GM12878 (cell line): Measurements from ENCODE around the gene OR6C65. TPM values are rescaled to one million over a fixed set of nuclear protein-coding genes. Genes with fewer than 3 reads are reported as not detected.

Source experiments
- ATAC-seq: fragments of 200-7000 bp; cut with Tn5 transposase; 3 replicates; pipeline ENCODE4 v1.9.1; 2020; ENCODE audit warnings: mild to moderate bottlenecking, moderate library complexity
- BruUV-seq: library from RNA; stranded (reverse); fragments of 400-500 nt; replicated peaks from 2 replicates; lab custom pipeline; 2021; lab: Mats Ljungman, UMichigan
- CTCF ChIA-PET: fragments of 300-600 bp; sonication (Branson Sonifier 250); formaldehyde crosslinking; extraction: SDS; loops from one replicate; lab custom pipeline; 2021; ENCODE audit warnings: inconsistent platforms; lab: Yijun Ruan, JAX
- POLR2A ChIA-PET: fragments of 350-600 bp; formaldehyde crosslinking; extraction: SDS; loops from one replicate; lab custom pipeline; 2021; ENCODE audit warnings: inconsistent platforms; lab: Charles Lee
- RAD21 ChIA-PET: fragments of 300-600 bp; sonication (Branson Sonifier 250); formaldehyde crosslinking; loops from one replicate; lab custom pipeline; 2023; ENCODE audit warnings: antibody characterized with exemption; ENCODE audit not compliant: unreplicated experiment; lab: Charles Lee
- SMC1A ChIA-PET: fragments of 300-600 bp; sonication (Branson Sonifier 250); formaldehyde crosslinking; loops from one replicate; lab custom pipeline; 2023; ENCODE audit not compliant: unreplicated experiment, uncharacterized antibody; lab: Charles Lee
- DNase-seq: peaks from one replicate; pipeline ENCODE4 v3.0.0-alpha.2; 2011; ENCODE audit warnings: low read depth, low spot score
- FAIRE-seq: peaks from 3 replicates; lab custom pipeline; 2011; peaks lifted over from hg19 to GRCh38; lab: Jason Lieb, UNC
- H2AFZ ChIP-seq: 2 replicates; pipeline ENCODE4 v1.6.0; 2011; ENCODE audit warnings: low read depth, low read length, control low read depth; ENCODE audit not compliant: control insufficient read depth
- H3K27ac ChIP-seq: 2 replicates; pipeline ENCODE4 v1.5.1; 2011; ENCODE audit warnings: control low read depth; ENCODE audit not compliant: control insufficient read depth, insufficient read depth
- H3K27me3 ChIP-seq, 2 experiments: replicated peaks in 1 of 2; 2 replicates each; pipeline versions ENCODE4 v1.6.0 to v1.6.1; 2011; ENCODE audit warnings: low read length in 1 of 2; ENCODE audit not compliant: control insufficient read depth in 2 of 2, insufficient read depth in 2 of 2
- H3K36me3 ChIP-seq, 2 experiments: 2 replicates each; pipeline ENCODE4 v1.5.1; 2011; ENCODE audit warnings: low read length in 1 of 2; ENCODE audit not compliant: control insufficient read depth in 2 of 2, insufficient read depth in 2 of 2
- H3K4me1 ChIP-seq: 2 replicates; pipeline ENCODE4 v1.6.1; 2011; ENCODE audit warnings: mild to moderate bottlenecking, low read length, moderate library complexity, mixed read lengths; ENCODE audit not compliant: control insufficient read depth, insufficient read depth
- H3K4me2 ChIP-seq: 2 replicates; pipeline ENCODE4 v1.6.0; 2011; ENCODE audit warnings: control low read depth; ENCODE audit not compliant: control insufficient read depth, insufficient read depth
- H3K4me3 ChIP-seq: fragments of 200-600 bp; sonication (generic); 2 replicates; pipeline ENCODE4 v1.5.1; 2016
- H3K79me2 ChIP-seq: 2 replicates; pipeline ENCODE4 v1.6.0; 2011; ENCODE audit warnings: low read length; ENCODE audit not compliant: control insufficient read depth, insufficient read depth
- H3K9ac ChIP-seq: 2 replicates; pipeline ENCODE4 v1.8.0; 2011; ENCODE audit warnings: low read length, control low read depth, mixed read lengths; ENCODE audit not compliant: control insufficient read depth, insufficient read depth
- H3K9me3 ChIP-seq: replicated peaks from 3 replicates; pipeline ENCODE4 v1.5.1; 2011; ENCODE audit warnings: mild to moderate bottlenecking, low read length; ENCODE audit not compliant: control insufficient read depth, insufficient read depth
- H4K20me1 ChIP-seq: 2 replicates; pipeline ENCODE4 v1.6.0; 2011; ENCODE audit not compliant: control insufficient read depth, insufficient read depth
- BACH1 ChIP-seq: fragments of 450-650 bp; IDR thresholded peaks from 2 replicates; pipeline ENCODE4 v1.6.1; 2017; ENCODE audit warnings: mild to moderate bottlenecking, borderline replicate concordance
- ESRRA ChIP-seq: IDR thresholded peaks from 2 replicates; pipeline ENCODE4 v1.6.1; 2012; ENCODE audit warnings: mild to moderate bottlenecking, low read length, improper control_type of control experiment
- HDAC6 ChIP-seq: fragments of 200-600 bp; sonication (generic); IDR thresholded peaks from one replicate; pipeline ENCODE4 v1.8.0; 2017; ENCODE audit warnings: antibody characterized with exemption; ENCODE audit not compliant: unreplicated experiment
- KLF5 ChIP-seq: fragments of 450-650 bp; IDR thresholded peaks from 2 replicates; pipeline ENCODE4 v1.6.1; 2014; ENCODE audit warnings: mild to moderate bottlenecking; ENCODE audit not compliant: partially characterized antibody
- NFYA ChIP-seq: IDR thresholded peaks from 2 replicates; pipeline ENCODE4 v1.6.1; 2011; ENCODE audit warnings: low read depth, mild to moderate bottlenecking, low read length, improper control_type of control experiment, borderline replicate concordance
- NR2F1 ChIP-seq: fragments of 450-650 bp; conservative IDR thresholded peaks from 2 replicates; pipeline ENCODE4 v1.6.1; 2017; ENCODE audit warnings: mild to moderate bottlenecking
- RFX5 ChIP-seq: IDR thresholded peaks from 2 replicates; pipeline ENCODE4 v1.6.1; 2011; ENCODE audit warnings: low read depth, low read length, improper control_type of control experiment
- SKIL ChIP-seq: fragments of 450-650 bp; IDR thresholded peaks from 2 replicates; pipeline ENCODE4 v1.6.1; 2017; ENCODE audit warnings: mild to moderate bottlenecking, low read depth, inconsistent platforms; ENCODE audit not compliant: poor library complexity, severe bottlenecking
- SP1 ChIP-seq: IDR thresholded peaks from one replicate; pipeline ENCODE4 v1.6.1; 2011; ENCODE audit warnings: low read depth, low read length
- TBL1XR1 ChIP-seq: IDR thresholded peaks from 2 replicates; pipeline ENCODE4 v1.6.1; 2012; ENCODE audit warnings: low read depth, low read length, improper control_type of control experiment
- ZNF622 ChIP-seq: fragments of 450-650 bp; IDR thresholded peaks from 2 replicates; pipeline ENCODE4 v1.6.1; 2017; ENCODE audit warnings: mild to moderate bottlenecking, inconsistent platforms
- WGBS: methylation state at CpG from one replicate; pipeline ENCODE4 v1.1.6; 2016; ENCODE audit warnings: low lambda C conversion rate; ENCODE audit not compliant: insufficient replicate concordance, insufficient coverage; ENCODE audit errors: missing lambda C conversion rate; 5-methylcytosine and 5-hydroxymethylcytosine counted together
- in situ Hi-C: fragments of 300-500 bp; cut with MboI; formaldehyde crosslinking; loops from 9 replicates; pipeline ENCODE4 v1.14.3; 2018; ENCODE audit warnings: mixed read lengths
- intact Hi-C: fragments of 100-400 bp; cut with micrococcal nuclease; formaldehyde crosslinking; loops from one replicate; pipeline ENCODE4 v1.14.2; 2022; ENCODE audit not compliant: unreplicated experiment
- polyA plus RNA-seq, 11 experiments: library from polyadenylated mRNA; depleted of rRNA in 4 of 11; unstranded in 6 of 11; stranded (reverse) in 5 of 11; fragments of >200 nt; fragmentation: Nextera tagmentation in 4 of 11; fragmentation: Illumina TruSeq in 1 of 11; extraction: Ambion mirVana in 4 of 11; extraction: Trizol in 1 of 11; gene quantifications; 1 replicate in 1 of 11; 2 replicates in 10 of 11; pipeline versions ENCODE4 v1.2.1 to v1.2.3, GENCODE V29; 2011 to 2016; ENCODE audit warnings: inconsistent platforms in 2 of 11, missing spikeins in 2 of 11, low read depth in 1 of 11
- total RNA-seq, 4 experiments: library from RNA; depleted of rRNA in 3 of 4; stranded (reverse); fragments of >200 nt in 3 of 4; fragmentation: Illumina TruSeq in 1 of 4; extraction: Trizol in 1 of 4; gene quantifications; 2 replicates each; pipeline versions ENCODE4 v1.2.1 to v1.2.3, GENCODE V29; 2013 to 2021
- TF ChIP-seq, protein P1 (sequence below), 3 experiments: IDR thresholded peaks in 2 of 3; conservative IDR thresholded peaks in 1 of 3; 2 replicates each; pipeline ENCODE4 v1.5.1; 2011; ENCODE audit warnings: low read depth in 3 of 3, low read length in 3 of 3, mild to moderate bottlenecking in 3 of 3, control low read depth in 2 of 3, moderate library complexity in 2 of 3, inconsistent platforms in 1 of 3, mixed read lengths in 1 of 3; ENCODE audit not compliant: control insufficient read depth in 2 of 3, insufficient read depth in 1 of 3; ENCODE audit errors: extremely low read depth in 1 of 3

Gene OR6C65
- total and polyA plus RNA-seq, 10 of the 15 experiments (the other 5 are each of a cell fraction or from before 2014, with no cell fraction given), result not detected

DNA sequence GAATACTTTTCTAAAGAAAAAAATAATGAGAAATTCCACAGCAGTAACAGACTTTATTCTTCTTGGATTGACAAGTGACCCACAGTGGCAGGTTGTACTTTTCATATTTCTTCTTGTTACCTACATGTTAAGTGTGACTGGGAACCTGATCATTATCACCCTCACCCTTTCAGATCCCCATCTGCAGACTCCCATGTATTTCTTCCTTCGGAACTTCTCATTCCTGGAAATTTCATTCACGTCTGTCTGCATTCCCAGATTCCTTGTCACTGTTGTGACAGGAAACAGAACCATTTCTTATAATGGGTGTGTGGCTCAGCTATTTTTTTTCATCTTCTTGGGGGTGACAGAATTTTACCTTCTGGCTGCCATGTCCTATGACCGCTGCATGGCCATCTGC lies 35.2 kb upstream of the OR6C65 start (continued):
- no peak for TF ChIP-seq HDAC6
- TF ChIP-seq ZNF622, result no peak

DNA sequence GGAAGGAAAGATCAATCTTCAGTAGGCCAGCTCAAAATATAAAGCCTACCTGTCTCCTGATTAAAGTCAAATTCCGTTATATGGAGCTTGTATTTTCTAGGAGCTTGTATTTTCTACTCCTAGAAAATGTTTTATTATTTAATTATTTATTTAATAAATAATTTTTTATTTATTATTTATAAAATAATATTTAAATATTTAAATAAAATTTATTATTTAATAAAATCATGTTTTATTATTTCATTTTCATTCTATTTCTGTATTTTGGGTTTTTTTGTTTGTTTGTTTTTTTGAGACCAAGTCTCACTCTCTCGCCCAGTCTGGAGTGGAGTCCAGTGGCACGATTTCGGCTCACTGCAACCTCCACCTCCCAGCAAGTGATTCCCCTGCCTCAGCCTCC lies 27.8 kb upstream of the OR6C65 start:
- TF ChIP-seq SP1, result no peak
- no peak for TF ChIP-seq RFX5
- TF ChIP-seq, protein P1, sequence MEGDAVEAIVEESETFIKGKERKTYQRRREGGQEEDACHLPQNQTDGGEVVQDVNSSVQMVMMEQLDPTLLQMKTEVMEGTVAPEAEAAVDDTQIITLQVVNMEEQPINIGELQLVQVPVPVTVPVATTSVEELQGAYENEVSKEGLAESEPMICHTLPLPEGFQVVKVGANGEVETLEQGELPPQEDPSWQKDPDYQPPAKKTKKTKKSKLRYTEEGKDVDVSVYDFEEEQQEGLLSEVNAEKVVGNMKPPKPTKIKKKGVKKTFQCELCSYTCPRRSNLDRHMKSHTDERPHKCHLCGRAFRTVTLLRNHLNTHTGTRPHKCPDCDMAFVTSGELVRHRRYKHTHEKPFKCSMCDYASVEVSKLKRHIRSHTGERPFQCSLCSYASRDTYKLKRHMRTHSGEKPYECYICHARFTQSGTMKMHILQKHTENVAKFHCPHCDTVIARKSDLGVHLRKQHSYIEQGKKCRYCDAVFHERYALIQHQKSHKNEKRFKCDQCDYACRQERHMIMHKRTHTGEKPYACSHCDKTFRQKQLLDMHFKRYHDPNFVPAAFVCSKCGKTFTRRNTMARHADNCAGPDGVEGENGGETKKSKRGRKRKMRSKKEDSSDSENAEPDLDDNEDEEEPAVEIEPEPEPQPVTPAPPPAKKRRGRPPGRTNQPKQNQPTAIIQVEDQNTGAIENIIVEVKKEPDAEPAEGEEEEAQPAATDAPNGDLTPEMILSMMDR (IDR thresholded peaks at IDR 0.05 in 2 of 3, conservative IDR thresholded peaks at IDR 0.05 in 1 of 3; ENCODE audit: control insufficient read depth in 2 of 3, extremely low read depth in 1 of 3, insufficient read depth in 1 of 3, low read depth in 3 of 3, low read length in 3 of 3), result no peak
- TF ChIP-seq BACH1, result no peak
- no peak for TF ChIP-seq NFYA
- no peak for TF ChIP-seq NR2F1
- TF ChIP-seq SKIL, result no peak
- no peak for TF ChIP-seq ESRRA
- no peak for TF ChIP-seq TBL1XR1
- no peak for TF ChIP-seq KLF5
- TF ChIP-seq, all 136 proteins: peak for 0
- no peak for DNase-seq
- no peak overlapping the region for H2AFZ ChIP-seq
- no peak overlapping the region for H3K9ac ChIP-seq
- CTCF ChIA-PET, result no interaction called here
- SMC1A ChIA-PET, result no interaction called here
- H3K79me2 ChIP-seq, result no peaks in the 10 kb centered on the region
- no peaks in the 10 kb centered on the region for H3K4me1 ChIP-seq
- no peak for ATAC-seq
- WGBS, result 26% methylated on average over 4 of the region's 4 CpGs
- H3K9me3 ChIP-seq, result no peaks in the 10 kb centered on the region
- FAIRE-seq, result no peak
- in situ Hi-C loops (no loop called here), intact Hi-C loops (no loop called here)
- H3K4me2 ChIP-seq, result no peak overlapping the region
- no peaks in the 10 kb centered on the region for H3K27me3 ChIP-seq
- no TSS peak for BruUV-seq
- RAD21 ChIA-PET, result no interaction called here
- no peaks in the 10 kb centered on the region for H4K20me1 ChIP-seq
- no peak overlapping the region for H3K27ac ChIP-seq
- no peak overlapping the region for H3K4me3 ChIP-seq
- no peaks in the 10 kb centered on the region for H3K36me3 ChIP-seq
- POLR2A ChIA-PET, result no interaction called here
